Inflammatory macrophage (primary cell): ENCODE data around the gene FGF14.

Experiments
- DNase-seq, 2 donors: peaks; one replicate each; pipeline ENCODE4 v3.0.0-alpha.2; 2020 to 2022

Gene FGF14

DNA sequence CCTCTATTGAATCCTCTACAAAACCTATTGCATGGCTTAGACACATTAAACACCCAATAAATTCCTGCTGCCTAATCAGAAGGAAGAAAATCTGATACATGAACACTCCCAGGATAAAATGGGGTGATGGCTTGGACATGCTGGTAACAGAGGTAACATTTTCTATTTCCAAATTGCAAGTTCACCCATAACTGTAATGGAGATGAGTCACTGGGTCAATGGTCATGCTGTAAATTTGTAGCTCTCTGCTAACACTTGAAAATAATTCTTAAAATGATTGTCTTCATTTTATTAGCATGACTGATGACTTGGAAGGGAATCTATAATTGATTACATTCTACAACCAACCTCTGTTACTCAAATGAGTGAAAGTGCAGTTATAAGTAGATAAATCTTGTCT, 434.1 kb downstream of the FGF14 start:
- DNase-seq: no peak

DNA sequence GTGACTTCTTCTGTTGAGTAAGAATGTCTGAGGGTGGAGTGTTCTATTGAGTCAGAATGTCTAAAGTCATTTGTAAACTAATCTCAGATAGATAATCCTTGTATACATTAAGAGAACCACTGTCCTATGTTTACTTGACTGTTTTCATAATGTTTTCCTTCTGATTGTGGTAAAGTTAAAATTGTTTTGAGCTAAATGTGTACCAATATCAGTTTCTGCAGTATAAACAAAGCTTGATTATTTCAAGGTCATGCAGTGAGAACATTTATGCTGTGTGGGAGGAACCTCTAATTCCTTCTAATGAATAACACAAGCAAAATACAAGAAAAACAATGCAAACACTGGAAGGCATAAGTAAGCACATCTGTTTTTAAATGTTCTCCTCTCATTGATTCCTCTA, 434.6 kb downstream of the FGF14 start:
- no peak for DNase-seq

DNA sequence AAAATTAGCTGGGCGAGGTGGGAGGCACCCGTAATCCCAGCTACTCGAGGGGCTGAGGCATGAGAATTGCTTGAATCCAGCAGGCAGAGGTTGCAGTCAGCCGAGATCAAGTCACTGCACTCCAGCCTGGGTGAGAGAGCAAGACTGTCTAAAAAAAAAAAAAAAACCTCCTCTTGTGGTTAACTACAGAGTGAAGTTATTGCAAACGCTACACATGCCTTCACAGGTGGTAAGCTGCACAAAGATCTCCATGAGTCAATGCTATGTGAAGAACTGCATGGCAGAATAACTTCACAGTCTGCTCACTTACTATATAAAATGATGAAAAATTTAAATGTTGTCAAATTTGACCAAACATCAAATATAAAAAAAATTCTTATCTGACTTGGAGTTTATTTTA, 436.8 kb downstream of the FGF14 start:
- DNase-seq: no peak

DNA sequence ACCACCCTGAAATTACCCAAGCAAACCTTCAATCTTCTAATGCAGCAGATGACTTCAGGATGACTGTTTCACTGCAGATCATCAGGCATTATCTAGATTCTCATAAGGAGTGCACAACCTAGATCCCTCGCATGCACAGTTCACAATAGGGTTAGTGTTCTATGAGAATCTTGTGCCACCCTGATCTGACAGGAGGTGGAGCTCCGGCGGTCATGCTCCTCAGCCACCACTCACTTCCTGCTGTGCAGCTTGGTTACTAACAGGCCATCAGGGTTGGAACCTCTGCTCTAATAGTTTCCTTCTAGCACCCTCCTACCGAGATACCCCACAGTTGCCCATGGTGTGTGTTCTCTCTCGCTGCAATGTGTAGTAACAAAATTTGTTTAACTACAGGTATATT, 442.8 kb downstream of the FGF14 start:
- DNase-seq: no peak

- DNase-seq: no peak
Observed at GRCh38 chr13:101955764-101956163, 446.1 kb downstream of the FGF14 start.

DNA sequence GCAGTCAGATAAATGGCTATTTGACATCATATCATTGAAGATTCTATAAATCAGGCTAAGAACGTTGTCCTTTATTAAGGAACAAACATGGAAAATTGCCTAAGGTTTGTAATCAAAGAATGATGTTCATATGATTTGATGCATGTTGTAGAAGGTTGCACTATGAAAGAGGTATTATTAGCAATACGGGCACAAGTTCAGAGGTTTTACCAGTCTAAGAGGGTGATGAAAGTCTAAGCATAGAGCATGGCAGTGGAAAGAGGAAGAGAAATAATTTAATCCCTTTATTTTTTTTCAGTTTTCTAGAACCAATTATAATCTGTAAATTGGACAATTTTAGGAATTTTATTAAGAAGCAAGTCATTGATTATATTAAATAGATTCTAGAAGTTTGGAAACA, 450.7 kb downstream of the FGF14 start:
- no peak for DNase-seq

DNA sequence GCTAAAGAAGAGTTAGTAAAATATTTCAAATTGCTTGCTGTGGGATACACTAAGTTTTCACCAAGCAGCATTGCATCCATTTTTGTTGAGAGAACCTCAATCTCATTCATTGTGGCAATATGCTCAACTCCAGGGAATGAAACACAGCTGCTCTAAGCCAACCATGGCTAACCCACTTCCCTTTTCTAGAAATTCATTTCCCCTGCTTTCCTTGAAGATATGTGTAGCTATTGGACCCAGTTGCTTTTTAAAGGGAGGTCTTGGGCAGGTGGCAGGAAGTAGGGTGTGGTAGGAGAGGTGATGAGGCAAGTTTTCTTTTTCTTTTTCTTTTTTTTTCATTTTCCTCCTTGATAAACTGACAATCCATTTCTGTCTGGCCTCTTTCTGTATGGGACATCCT, 452.2 kb downstream of the FGF14 start:
- DNase-seq: no peak

- no peak for DNase-seq
Observed at GRCh38 chr13:101946401-101946800, 455.4 kb downstream of the FGF14 start.

DNA sequence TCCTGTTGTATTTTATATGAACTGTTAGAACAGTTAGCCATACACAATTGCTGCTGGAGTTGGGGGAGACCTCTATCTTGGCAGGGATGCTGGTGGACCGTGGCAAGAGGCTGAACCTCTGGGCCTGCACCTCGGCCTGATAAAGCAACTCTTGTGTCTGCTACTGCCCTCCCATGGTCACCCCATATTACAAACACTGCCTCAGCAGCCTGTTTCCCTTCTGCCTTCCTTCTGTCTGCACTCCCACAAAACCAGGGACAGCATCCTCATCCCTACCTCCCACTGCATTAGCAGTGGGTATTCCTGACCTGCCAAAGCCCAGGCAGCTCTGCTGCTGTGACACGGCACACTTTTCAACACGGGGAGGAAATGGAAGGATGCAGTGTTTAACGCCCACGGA, 456.4 kb downstream of the FGF14 start:
- no peak for DNase-seq

- DNase-seq: no peak
Observed at GRCh38 chr13:101944521-101944920, 457.3 kb downstream of the FGF14 start.

DNA sequence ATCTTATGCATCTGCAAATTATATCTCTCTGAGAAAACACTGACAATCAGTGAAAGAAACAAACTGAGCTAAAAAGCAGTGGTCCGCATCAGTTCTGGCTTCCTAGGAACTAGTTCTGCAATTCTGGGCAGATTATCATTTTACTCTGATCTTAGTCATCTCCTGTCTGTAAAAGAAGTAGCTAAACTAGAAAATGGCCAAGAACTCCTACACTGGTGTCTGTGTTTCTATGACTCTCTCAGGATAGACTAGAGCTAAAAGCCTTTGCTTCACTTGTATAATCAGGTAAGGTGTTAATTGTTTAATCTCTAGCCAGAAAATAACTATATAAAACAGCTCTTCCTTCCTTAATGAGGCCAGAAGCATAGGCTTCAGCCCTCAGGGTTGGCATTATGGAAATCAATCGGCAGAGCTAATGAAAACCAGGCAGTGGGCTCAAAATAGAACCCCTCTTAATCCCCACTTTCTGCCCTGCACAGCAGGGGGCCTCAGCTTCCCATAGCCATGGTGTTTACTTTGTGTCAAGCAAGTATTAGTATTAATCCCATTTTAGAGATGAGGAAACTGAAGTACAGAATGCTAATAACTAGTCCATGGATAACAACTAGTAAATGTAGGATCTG, 459.2 kb downstream of the FGF14 start:
- DNase-seq: no peak

- DNase-seq: no peak
Observed at GRCh38 chr13:101942038-101942437, 459.8 kb downstream of the FGF14 start.

DNA sequence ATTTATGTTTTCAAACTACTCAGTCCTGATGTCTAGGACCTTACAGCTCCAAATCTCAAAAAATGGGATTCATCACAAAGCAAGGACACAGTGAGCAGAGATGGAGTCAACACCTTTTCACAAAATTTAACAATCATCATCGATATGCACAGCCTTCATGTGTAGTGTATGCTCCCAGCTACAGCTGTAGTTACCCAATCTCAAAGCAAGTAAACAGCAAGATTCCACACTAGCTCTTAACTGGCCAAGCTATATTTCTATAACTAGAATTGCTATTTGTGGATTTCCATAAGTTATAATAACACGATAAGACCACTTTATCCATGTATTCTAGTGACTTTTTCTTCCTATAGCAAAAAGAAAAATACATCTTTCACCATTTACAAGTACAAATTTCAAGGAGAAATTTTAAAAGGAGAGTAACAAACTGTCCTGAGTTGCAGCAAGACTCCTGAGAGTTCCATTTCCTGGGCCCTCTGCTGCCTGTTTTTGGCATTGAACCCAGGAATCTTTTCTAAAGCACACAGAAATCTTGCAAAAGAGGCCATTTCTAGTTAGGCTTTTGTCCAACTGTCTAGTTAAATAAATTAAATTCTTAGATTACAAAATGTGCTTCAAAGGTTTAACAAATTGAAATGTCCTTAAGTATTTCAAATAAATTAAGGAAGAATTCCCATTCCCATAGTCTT, 460.6 kb downstream of the FGF14 start:
- no peak for DNase-seq

DNA sequence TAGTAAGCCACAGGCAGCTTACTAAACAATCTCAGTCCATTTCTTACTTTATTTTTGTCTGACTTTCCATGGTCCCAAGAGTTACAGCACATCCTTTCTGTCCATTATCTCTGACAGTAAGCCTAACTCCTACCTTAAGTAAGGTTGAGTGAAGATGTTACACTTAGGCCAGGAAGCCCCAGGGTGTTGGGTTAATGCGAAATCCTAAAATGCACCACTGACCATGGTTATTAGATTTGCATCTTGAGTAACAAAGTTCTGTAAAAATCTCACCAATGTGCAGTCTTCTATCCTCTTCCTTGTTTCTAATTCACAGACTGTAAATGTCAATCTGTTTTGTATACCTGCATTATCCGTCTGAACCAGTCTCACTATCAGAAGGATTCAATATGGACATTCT, 462.5 kb downstream of the FGF14 start:
- no peak for DNase-seq

DNA sequence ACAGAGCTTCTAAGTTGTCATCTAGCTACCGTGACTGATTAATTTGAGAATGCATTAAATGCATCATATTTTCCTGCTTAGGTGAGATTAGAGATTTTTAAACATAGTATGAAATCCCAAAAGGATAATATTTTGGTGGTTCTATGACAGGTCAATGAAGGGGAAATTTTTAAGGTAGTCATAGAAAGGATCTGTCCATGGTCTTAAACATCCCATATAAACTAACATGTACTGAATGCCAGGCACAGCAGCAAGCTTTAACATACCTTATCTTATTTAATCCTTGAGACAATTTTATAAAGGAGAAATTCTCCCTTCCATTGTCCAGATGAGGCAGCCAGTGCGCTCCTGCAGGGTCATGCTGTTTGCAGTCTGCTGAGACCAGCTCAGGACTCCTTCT, 466.0 kb downstream of the FGF14 start:
- DNase-seq: no peak

GRCh38 chr13:101931186-101931585, 470.7 kb downstream of the FGF14 start:
- DNase-seq: no peak

DNA sequence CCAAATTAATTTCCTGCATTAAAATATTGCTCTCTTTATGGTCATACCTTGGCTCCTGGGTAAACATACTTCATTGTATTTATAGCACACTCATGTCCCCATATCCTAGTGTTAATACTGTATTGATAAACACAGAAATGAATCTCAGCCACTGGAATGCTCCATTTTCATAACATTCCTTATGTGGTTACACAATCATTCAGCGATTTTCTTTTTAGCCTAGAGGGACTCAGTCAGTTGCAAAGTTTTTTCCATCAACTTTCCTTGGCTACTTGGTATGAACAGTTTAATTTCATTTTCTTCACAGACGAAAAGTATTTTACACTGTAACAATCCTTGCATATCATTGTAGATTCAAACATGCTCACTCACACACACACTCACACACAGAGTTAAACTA, 471.5 kb downstream of the FGF14 start:
- no peak for DNase-seq

DNA sequence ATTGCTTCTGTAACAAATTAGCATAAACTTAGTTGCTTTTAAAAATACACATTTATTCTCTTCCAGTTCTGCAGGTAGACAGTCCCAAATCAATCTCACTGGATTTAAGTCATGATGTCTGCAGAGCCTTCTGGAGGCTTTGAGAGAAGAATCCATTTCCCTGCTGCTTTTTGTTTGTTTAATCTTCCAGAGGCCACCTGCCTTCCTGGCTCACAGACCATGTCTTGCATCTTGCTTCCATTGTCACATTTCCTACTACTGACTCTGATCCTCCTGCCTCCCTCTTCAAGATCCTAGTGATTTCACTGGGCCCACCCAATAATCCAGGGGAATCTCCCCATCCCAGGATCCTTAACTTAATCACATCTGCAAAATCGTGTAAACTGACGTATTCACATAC, 476.1 kb downstream of the FGF14 start:
- no peak for DNase-seq

DNA sequence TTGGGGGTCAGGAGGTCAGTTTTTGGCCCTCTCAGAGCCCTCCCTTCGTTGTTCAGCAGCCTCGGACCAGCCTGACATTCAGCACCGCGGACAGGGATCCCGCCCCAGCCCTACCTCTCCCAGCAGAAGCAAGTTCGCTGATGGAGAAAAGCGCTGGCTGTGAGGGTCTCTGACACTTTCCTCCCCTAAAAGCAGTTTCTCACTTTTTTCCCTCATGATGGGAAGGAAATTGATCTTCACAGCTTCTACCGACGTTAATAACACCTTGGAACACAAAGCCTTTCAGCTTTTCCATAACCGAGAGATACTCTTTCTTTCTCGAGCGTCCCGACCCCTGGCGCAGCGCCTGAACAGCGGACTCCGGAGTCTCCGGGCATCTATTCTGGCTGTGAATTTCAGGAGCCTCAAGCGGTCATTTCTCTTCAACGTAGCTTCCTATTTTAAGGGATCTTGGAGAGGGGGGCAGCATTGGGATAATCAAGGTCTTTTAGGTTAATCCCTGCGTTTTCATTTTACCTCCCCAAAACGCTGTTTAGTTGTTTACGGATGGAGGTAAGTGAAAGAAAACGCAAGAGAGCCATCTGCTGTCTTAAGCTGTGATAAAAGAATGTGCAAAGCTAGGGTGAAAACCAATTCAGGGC, 482.2 kb downstream of the FGF14 start:
- DNase-seq: no peak

DNA sequence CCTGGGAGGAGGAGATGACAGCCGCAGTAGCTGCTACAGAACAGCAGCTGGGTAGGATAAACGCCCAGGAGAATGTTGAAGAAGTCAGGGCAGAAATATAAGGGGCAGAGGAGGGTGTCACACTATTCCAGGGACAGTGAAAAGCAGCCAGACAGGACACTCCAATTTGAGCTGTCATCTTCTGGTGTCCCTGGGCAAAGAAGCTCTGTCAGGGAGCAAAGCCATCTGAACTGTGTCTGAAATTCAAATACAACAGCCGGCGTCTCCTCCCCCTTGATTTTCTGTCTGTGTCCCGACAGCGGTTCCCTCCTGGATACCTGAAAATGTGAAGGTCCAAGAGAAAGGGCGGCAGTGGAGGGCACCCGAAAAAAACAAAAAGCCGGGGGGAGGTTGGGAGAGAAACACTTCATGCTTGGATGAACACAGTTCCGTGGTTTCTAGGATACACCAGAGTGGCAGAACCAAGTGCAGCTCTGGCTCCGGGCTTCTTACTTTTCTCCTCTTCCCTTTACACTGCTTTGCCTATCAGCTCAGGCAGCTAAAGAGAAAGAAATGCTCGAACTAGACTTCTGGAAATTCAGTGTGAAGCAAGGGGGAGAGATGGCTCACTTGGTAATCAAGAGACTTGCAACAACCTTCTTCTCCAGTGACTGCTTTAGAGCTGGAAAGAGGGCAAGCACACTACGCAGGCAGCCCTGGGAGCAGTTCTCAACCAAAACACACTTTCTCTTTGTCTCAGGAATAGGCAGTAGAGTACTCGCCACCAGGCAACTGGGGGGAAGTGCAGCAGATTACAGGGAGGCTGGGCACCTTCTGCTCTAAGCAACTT, 483.8 kb downstream of the FGF14 start:
- DNase-seq: no peak

- DNase-seq: no peak
Observed at GRCh38 chr13:101917475-101917810, 484.4 kb downstream of the FGF14 start.

- no peak for DNase-seq
Observed at GRCh38 chr13:101916775-101917474, 484.9 kb downstream of the FGF14 start.
